ENCODE results near the gene LIMS3.
"Not testable (repeated sequence)": the region's sequence is repeated elsewhere in the genome, so short reads cannot be mapped to it uniquely, and the experiment has no call there.

Gene LIMS3

GRCh38 chr2:109927803-109928202 lies 29.3 kb downstream of the LIMS3 start:
- FAIRE-seq = not testable (repeated sequence)

- not testable (repeated sequence) for FAIRE-seq
These were observed 30.7 kb downstream of the LIMS3 start for GRCh38 chr2:109929222-109929621.

GRCh38 chr2:109936534-109936933 lies 38.0 kb downstream of the LIMS3 start:
- not testable (repeated sequence) for FAIRE-seq

GRCh38 chr2:109945362-109945761 lies 46.9 kb downstream of the LIMS3 start:
- not testable (repeated sequence) for FAIRE-seq

GRCh38 chr2:109947262-109947958 lies 48.9 kb downstream of the LIMS3 start:
- FAIRE-seq = not testable (repeated sequence)

GRCh38 chr2:109947959-109948520 lies 49.6 kb downstream of the LIMS3 start:
- not testable (repeated sequence) for FAIRE-seq

GRCh38 chr2:109950146-109950843 lies 51.8 kb downstream of the LIMS3 start:
- not testable (repeated sequence) for FAIRE-seq

GRCh38 chr2:109963942-109964341 lies 65.5 kb downstream of the LIMS3 start:
- not testable (repeated sequence) for FAIRE-seq

- not testable (repeated sequence) for FAIRE-seq
These were observed 67.0 kb downstream of the LIMS3 start for GRCh38 chr2:109965482-109965881.

- not testable (repeated sequence) for FAIRE-seq
These were observed 67.7 kb downstream of the LIMS3 start for GRCh38 chr2:109966107-109966736.

GRCh38 chr2:109966858-109967257 lies 68.4 kb downstream of the LIMS3 start:
- FAIRE-seq = not testable (repeated sequence)

GRCh38 chr2:109969864-109970263 lies 71.4 kb downstream of the LIMS3 start:
- FAIRE-seq = not testable (repeated sequence)

GRCh38 chr2:109971710-109972109 lies 73.2 kb downstream of the LIMS3 start:
- FAIRE-seq = not testable (repeated sequence)
